ENCODE results near the gene PGAM1.

- TF ChIP-seq CTCF (conservative IDR thresholded peaks at IDR 0.05) = no peak
- TF ChIP-seq ZFX (IDR thresholded peaks at IDR 0.05) = no peak
Observed at GRCh38 chr10:97427571-97428179, 1.7 kb downstream of the PGAM1 start.

Measured in C4-2B (cell line).